GM12878 (cell line): ENCODE results near the gene MESP2.

Experiments
- BACH1 ChIP-seq: fragments of 450-650 bp; IDR thresholded peaks from 2 replicates; pipeline ENCODE4 v1.6.1; 2017; ENCODE audit warnings: mild to moderate bottlenecking, borderline replicate concordance
- CEBPB ChIP-seq, 2 experiments: fragments of 150-350 bp in 1 of 2; IDR thresholded peaks; 2 replicates each; pipeline ENCODE4 v1.6.1; 2012 to 2014; ENCODE audit warnings: low read depth in 2 of 2, low read length in 2 of 2, borderline replicate concordance in 1 of 2, inconsistent platforms in 1 of 2
- CHD2 ChIP-seq: IDR thresholded peaks from 2 replicates; pipeline ENCODE4 v1.6.1; 2011; ENCODE audit warnings: low read depth, low read length, improper control_type of control experiment, borderline replicate concordance
- EP300 ChIP-seq, 2 experiments: fragments of 150-350 bp in 1 of 2; IDR thresholded peaks; 2 replicates each; pipeline ENCODE4 v1.6.1; 2011 to 2012; ENCODE audit warnings: low read depth in 2 of 2, low read length in 2 of 2, borderline replicate concordance in 1 of 2, improper control_type of control experiment in 1 of 2, inconsistent platforms in 1 of 2; ENCODE audit not compliant: control insufficient read depth in 1 of 2
- EZH2 ChIP-seq: IDR thresholded peaks from 2 replicates; pipeline ENCODE4 v1.6.1; 2012; ENCODE audit warnings: low read depth, mild to moderate bottlenecking, control low read depth, inconsistent platforms, low read length, borderline replicate concordance; ENCODE audit not compliant: control insufficient read depth
- FOXM1 ChIP-seq: IDR thresholded peaks from 2 replicates; pipeline ENCODE4 v1.6.1; 2012; ENCODE audit warnings: low read depth, mild to moderate bottlenecking, inconsistent platforms, low read length, moderate library complexity
- HDAC2 ChIP-seq: fragments of 200-600 bp; sonication (generic); IDR thresholded peaks from 2 replicates; pipeline ENCODE4 v1.6.1; 2017
- JUND ChIP-seq: IDR thresholded peaks from 2 replicates; pipeline ENCODE4 v1.6.1; 2012; ENCODE audit warnings: low read depth, mild to moderate bottlenecking, low read length, improper control_type of control experiment, moderate library complexity
- POLR2A ChIP-seq: IDR thresholded peaks from 2 replicates; pipeline ENCODE4 v1.6.1; 2011; ENCODE audit warnings: low read depth, mild to moderate bottlenecking, low read length
- RAD21 ChIP-seq: IDR thresholded peaks from 2 replicates; pipeline ENCODE4 v1.6.1; 2011; ENCODE audit warnings: mild to moderate bottlenecking, low read depth, low read length, moderate library complexity; ENCODE audit not compliant: insufficient read depth
- STAT3 ChIP-seq: IDR thresholded peaks from 2 replicates; pipeline ENCODE4 v1.6.1; 2011; ENCODE audit warnings: low read depth, low read length, improper control_type of control experiment
- ZBED1 ChIP-seq: IDR thresholded peaks from 2 replicates; pipeline ENCODE4 v1.6.1; 2016; ENCODE audit warnings: borderline replicate concordance
- TF ChIP-seq, protein P1 (sequence below), 3 experiments: IDR thresholded peaks in 2 of 3; conservative IDR thresholded peaks in 1 of 3; 2 replicates each; pipeline ENCODE4 v1.5.1; 2011; ENCODE audit warnings: low read depth in 3 of 3, low read length in 3 of 3, mild to moderate bottlenecking in 3 of 3, control low read depth in 2 of 3, moderate library complexity in 2 of 3, inconsistent platforms in 1 of 3, mixed read lengths in 1 of 3; ENCODE audit not compliant: control insufficient read depth in 2 of 3, insufficient read depth in 1 of 3; ENCODE audit errors: extremely low read depth in 1 of 3
- TF ChIP-seq, protein P2 (sequence below): fragments of 450-650 bp; IDR thresholded peaks from 2 replicates; pipeline ENCODE4 v1.6.1; 2018; ENCODE audit warnings: mild to moderate bottlenecking, low read depth, moderate library complexity; ENCODE audit not compliant: partially characterized antibody

DNA sequence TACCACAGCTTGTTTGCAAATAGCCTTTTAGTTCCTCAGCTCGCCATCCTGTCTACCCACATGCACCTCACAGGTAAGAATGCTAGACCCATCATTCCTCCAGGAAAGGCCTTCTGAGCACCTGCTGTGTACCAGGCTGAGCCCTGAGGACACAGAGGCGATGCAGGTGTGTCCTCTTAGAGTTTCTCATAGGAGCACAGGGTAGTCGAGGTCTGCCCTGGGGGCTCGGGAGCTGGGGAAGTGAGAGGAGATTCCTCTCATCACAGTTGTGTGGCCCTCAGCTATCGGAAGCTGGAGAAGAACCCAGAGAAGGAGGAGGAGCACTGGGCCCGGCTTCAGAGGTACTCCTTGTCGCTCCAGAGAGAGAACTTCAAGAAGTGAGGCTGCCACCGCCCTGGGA is 33.1 kb upstream of the MESP2 start:
- TF ChIP-seq STAT3: no peak
- no peak for TF ChIP-seq RAD21
- no peak for TF ChIP-seq EP300 (IDR thresholded peaks at IDR 0.05; ENCODE audit: borderline replicate concordance in 1 of 2, control insufficient read depth in 1 of 2, low read depth in 2 of 2, low read length in 2 of 2)
- TF ChIP-seq, protein P1, sequence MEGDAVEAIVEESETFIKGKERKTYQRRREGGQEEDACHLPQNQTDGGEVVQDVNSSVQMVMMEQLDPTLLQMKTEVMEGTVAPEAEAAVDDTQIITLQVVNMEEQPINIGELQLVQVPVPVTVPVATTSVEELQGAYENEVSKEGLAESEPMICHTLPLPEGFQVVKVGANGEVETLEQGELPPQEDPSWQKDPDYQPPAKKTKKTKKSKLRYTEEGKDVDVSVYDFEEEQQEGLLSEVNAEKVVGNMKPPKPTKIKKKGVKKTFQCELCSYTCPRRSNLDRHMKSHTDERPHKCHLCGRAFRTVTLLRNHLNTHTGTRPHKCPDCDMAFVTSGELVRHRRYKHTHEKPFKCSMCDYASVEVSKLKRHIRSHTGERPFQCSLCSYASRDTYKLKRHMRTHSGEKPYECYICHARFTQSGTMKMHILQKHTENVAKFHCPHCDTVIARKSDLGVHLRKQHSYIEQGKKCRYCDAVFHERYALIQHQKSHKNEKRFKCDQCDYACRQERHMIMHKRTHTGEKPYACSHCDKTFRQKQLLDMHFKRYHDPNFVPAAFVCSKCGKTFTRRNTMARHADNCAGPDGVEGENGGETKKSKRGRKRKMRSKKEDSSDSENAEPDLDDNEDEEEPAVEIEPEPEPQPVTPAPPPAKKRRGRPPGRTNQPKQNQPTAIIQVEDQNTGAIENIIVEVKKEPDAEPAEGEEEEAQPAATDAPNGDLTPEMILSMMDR (IDR thresholded peaks at IDR 0.05 in 2 of 3, conservative IDR thresholded peaks at IDR 0.05 in 1 of 3; ENCODE audit: control insufficient read depth in 2 of 3, extremely low read depth in 1 of 3, insufficient read depth in 1 of 3, low read depth in 3 of 3, low read length in 3 of 3): no peak
- no peak for TF ChIP-seq BACH1
- no peak for TF ChIP-seq HDAC2
- TF ChIP-seq EZH2: no peak
- no peak for TF ChIP-seq POLR2A
- TF ChIP-seq ZBED1: no peak
- no peak for TF ChIP-seq FOXM1
- TF ChIP-seq, protein P2, sequence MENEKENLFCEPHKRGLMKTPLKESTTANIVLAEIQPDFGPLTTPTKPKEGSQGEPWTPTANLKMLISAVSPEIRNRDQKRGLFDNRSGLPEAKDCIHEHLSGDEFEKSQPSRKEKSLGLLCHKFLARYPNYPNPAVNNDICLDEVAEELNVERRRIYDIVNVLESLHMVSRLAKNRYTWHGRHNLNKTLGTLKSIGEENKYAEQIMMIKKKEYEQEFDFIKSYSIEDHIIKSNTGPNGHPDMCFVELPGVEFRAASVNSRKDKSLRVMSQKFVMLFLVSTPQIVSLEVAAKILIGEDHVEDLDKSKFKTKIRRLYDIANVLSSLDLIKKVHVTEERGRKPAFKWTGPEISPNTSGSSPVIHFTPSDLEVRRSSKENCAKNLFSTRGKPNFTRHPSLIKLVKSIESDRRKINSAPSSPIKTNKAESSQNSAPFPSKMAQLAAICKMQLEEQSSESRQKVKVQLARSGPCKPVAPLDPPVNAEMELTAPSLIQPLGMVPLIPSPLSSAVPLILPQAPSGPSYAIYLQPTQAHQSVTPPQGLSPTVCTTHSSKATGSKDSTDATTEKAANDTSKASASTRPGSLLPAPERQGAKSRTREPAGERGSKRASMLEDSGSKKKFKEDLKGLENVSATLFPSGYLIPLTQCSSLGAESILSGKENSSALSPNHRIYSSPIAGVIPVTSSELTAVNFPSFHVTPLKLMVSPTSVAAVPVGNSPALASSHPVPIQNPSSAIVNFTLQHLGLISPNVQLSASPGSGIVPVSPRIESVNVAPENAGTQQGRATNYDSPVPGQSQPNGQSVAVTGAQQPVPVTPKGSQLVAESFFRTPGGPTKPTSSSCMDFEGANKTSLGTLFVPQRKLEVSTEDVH: no peak
- no peak for TF ChIP-seq CHD2
- TF ChIP-seq JUND: no peak
- TF ChIP-seq CEBPB (IDR thresholded peaks at IDR 0.05; ENCODE audit: borderline replicate concordance in 1 of 2, low read depth in 2 of 2, low read length in 2 of 2): no peak
